Activated CD4-positive, alpha-beta T cell treated with anti-CD3 and anti-CD28 coated beads, Interleukin-2, amount 50 U/mL, for 24 hours (primary cell): Measurements from ENCODE around the gene PARD3.
"Not testable (repeated sequence)": the region's sequence is repeated elsewhere in the genome, so short reads cannot be mapped to it uniquely, and the experiment has no call there.

Experiments
- DNase-seq, 2 donors: peaks; one replicate each; pipeline ENCODE4 v3.0.0-alpha.2; 2020; ENCODE audit warnings: low read depth in 1 of 2, low spot score in 1 of 2

PARD3 gene

DNA sequence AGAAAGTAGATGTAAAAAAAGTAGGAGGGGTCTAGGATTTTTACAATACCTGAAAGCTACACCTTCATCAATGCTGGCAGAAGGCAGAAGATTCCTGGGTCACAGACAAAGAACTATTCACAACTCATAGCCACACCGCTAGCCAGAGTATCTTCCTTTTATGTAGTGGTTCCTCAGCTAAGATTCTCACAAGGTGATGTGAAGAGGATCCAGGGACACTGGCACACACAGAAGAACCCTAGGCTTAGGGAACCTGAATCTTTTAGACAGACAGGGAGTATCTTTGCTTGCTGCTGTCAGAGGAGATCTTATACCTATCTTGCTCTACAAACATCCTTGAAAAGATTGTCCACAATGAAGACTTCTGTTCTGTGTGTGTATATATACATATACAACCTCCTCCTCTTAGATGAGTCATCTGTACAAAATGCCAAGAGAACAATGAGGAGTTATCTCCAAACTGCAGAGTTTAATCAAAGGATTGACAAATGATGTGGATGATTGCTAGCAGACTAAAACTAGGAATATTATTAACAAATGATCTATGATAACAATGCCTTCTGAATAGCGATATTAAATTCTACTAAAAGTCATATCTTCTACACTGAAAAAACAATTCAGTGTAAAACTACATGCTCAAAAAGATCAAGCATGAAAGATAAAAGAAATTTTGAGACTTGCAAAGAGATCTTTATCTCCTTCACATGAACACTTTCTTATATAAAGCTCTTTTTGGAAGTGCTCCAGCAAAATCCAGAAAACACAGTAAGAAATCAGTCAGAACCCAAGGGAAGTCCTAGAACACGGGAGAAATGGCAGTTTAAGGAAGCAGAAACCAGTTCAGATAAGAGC is 409.3 kb downstream of the PARD3 start:
- DNase-seq, result no peak

DNA sequence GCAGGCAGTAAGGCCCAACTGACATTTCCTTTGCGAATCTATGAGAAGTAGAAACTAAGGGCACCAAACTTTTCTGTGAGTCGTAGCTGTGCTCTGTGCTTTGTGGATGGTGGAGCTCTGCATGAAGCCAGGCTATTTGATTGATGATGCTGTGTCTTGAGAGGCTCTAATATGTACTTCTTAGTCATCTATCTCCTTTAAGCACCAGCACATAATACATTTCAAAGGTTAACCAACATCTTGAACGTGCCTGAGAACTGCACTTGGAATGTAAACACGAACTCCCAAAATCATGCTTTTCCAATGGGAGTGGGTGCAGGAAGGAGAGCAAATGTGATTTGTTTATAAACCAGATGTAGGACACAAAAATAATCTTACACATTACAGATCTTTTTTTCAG is 411.6 kb downstream of the PARD3 start:
- no peak for DNase-seq

DNA sequence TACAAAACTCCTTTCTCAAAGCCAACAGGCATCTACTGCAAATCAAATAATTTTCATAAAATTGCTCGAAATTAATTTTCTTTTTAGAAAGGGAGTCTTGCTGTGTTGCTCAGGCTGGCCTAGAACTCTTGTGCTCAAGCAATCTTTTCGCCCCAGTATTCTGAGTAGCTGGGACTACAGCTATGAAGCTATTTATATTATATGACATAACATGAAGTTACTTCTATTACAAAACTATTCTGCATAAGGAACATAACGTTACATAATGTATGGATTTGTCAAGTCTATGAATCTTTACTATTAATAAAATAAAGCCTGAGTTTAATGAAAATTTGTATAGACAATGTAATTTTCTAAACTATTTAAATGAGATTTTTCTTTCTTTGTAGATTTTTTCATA is 415.0 kb downstream of the PARD3 start:
- no peak for DNase-seq

DNA sequence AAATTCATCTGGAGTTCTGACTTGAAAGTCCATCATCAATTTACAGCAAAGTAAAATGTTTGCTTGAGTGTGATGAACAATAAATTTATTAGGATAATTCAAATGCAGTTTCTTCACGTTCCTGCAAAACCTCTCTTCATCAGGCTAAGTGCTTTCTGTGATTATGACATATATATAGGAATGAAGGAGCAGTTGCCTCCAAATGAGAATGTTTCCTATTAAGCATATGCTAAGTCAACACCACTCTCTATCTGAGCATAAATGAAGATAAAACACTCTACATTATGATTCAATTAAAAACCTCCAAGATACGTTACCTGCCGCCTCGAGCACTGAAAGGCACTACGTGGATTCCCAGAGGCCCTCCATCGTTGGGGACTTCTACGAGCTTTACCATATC is 416.1 kb downstream of the PARD3 start:
- no peak for DNase-seq

DNA sequence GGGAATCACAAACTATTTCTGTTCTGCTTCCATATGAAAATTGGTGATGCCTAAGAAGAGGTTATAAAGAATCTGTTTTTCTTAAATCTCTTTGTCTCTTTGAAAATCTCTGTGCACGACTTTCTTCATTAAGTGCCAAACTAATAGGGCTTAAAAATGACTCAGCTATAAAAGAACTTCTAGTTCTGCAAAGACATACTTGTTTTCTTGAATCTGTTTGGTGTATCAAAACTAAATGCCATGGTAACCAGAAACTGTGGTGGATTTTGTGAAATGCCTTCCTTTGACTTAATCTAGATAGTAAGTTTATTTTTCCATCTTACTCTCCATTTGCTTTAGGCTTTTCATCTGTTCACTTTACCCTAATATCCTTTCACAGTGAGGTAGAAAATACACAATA is 417.8 kb downstream of the PARD3 start:
- no peak for DNase-seq

DNA sequence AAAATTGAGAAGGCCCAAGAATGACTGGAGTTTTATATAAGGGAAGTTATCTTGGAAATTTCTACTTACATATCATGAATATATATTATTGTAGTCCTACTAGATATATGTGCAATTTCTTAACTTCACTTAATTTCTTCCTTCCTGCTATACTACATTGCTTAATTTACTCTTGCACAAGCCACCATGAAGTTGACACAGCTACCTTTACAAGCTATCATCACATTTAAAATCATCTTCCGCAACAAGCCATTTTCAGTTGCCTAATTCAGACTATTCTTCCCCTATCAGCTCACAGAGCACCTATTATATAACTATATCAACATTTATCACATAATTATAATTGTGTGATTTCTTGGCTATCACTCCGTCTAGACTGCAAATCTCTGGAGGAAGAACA is 418.4 kb downstream of the PARD3 start:
- DNase-seq, result no peak

DNA sequence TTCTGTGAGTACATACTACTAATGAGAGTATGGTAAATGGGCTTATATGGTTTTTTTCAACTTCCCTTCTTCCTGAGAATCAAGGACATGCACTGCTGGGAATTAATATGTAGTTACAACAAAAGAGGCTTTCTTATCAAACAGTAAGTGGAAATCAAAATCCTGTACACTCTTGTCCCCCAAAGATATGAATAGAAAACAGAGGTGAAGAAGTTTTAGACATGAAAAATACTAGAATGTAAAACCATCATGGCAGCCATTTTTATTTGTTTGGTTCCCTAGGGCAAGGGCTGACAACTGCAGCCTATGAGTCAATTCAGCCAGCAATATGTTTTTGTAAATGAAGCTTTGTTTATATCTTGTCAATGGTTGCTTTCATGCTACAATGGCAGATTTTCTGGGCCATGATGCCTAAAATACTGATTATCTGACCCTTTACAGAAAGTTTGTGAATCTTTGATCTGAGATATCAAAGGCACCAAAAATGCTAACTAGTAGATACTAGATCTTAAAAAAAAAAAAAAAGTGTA is 422.4 kb downstream of the PARD3 start:
- DNase-seq, result no peak

DNA sequence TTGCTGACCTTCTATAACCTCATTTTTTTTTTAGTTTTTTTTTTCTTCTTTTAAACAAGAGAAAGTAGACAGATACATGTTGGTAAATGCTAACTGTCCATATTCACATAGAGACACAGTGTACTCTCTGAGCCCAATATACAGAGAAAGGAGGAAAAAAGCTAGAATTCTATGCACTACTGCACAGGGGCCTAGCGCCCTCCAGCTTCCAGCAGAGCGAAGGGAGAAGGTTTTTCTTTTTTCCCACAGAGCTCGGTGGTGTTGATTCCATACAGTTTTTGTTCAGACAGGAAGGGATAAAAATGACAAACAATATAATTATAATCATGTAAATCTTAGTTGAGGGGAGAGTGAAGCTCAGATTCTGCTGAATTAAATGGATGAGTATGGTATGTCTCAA is 423.9 kb downstream of the PARD3 start:
- DNase-seq, result not testable (repeated sequence)

DNA sequence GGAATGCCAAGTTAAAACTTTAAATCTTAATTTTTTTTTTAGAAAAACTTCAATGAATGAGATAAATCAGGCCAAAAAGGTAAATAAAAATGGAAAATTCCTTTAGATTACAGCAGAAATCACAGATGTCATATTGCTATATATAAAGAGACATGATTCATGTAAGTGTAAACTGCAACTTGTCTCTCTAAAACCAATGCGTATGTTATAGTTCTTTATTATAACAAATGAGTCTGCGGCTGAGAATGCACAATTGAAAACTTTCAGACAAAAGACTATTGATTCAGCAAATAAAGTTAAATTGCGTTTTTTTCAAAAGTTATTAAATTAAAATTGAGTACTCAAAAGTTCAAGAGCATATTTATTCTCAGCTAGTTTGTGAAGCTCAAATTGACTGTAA is 425.3 kb downstream of the PARD3 start:
- DNase-seq, result no peak

DNA sequence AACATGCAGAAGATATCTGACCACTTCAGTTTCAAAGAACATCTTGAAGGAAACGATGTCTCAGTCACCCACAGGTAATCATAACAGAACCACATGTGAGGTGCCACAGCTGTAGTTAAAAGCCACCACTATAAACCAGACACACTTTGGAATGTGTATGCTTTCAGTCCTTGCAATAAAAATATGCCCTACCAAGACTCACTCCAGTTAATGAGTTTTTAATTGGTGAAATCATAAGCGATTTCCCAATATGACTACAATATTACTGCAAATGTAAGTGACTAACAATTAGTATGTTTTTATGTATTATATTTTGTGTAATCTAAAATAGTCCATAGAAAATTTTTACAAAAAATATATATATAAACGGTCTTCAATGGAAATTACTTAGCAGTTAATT is 428.2 kb downstream of the PARD3 start:
- DNase-seq, result no peak

DNA sequence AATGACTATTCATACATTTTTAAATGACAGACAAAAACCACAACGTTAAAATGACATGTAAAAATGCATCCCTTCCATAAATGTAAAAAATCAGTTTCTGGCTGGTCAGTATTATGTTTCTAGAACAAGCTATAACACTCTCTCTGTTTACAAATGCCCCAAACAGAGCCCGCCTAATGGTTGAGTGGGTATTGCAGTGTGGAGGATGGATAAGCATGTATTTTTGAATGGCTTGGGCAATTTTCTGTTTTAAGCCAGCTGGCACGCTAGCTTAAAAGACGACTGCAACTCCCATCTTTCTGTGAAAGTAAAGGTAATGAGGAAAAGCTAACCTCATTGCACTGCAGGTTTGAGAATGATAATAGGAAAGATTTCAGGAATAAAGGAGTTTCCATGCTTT is 430.7 kb downstream of the PARD3 start:
- no peak for DNase-seq

DNA sequence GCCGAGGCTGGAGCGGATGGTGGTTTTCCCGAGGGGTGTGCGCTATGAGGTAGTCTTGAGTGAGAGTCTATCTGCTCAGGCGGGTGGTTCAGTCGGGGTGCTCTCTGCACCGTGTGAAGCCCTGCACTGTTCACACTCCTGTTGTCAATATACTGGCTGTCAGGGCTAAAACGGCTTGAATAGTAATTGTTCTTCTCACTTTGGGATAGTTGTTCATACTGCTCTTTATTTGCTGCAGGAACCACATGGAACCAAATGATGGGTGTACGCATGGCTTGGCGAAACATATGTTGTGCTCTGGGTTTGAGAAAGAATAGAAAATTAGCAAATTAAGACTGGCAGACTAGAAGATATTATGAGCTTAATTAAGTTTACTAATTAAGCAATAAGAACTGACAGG is 432.5 kb downstream of the PARD3 start:
- no peak for DNase-seq

DNA sequence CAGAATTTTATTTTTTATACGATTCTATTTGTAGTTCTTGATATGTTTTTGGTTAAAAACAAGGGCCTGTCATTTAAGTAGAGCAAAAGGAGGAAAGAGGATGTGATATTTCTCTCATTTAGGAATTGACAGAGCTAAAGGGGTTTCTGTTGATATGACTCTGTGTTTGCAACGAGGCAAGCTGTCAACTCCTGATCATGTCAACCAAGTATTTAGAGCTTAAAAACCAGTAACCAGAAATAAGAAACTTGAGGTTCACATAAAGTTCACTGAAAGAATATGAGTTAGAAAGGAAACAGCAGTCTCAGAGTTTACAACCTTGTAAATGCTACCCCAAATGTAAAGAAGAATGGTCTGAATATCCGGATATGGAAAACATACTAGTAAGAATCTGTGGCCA is 434.2 kb downstream of the PARD3 start:
- DNase-seq, result no peak

DNA sequence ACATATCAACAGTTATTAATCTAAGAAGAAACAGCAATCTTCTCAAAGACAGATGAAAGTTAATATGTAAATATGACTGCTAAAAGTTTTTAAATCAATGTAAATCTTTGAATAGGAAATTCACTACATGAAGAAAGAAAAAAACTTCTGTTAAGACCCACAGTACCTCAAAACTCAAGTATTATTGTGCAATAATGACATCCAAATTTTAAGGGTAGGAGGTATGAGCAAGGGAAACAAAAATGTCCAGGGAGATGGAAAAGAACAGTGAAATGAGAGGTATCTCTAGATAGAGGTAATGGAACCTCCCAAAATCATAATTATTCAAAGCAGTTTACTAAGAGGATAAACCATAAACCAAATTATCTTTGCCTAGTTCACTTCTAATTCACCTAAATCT is 436.8 kb downstream of the PARD3 start:
- no peak for DNase-seq

DNA sequence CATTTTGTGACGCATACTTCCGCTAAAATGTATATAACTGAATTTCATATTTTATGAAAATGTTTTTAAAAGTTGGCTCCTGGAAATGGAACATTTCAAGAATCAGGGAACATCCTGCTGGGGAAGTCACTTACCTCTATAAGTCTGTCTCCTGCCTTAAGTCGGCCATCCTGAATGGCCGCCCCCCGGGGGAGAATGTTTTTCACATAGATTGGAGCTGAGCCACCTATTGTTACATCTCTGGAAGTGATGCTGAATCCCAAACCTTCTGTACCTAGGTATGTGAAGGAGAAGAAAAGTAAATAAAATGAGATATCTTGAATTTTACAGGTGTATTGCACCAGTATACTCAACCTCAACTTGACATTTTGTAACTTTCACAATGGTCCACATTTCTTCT is 437.3 kb downstream of the PARD3 start:
- DNase-seq, result no peak

DNA sequence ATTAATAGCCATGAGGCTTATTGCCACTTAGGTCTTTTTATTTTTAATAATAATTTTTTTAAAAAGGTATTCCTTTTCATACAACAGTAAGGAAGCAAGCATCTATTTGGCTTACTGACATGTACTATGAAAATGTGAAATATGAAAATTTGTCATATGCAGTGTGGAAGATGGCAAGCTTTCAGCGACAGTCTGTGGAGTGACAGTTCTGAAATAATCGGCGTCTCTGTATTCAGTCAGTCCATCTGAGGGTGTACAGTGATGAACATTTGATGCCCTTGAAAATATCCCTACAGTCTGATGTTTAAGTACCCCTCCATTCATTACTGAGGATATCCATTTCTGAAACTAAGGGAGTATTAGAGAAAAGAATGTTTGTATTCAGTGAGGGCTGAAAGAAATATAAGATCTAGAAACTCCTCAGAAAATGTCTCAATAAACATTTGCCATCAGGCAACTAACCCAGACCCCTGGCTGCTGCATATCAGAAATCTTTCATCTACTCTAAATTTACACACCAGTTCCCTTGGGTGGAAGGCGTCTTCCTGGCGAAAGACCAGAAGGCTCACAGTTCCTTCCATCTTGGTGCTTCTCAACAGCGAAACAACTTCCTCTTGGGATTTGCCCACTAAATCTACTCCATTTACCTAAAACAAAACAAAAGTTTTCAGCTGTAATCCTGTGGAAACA is 440.6 kb downstream of the PARD3 start:
- DNase-seq, result no peak

DNA sequence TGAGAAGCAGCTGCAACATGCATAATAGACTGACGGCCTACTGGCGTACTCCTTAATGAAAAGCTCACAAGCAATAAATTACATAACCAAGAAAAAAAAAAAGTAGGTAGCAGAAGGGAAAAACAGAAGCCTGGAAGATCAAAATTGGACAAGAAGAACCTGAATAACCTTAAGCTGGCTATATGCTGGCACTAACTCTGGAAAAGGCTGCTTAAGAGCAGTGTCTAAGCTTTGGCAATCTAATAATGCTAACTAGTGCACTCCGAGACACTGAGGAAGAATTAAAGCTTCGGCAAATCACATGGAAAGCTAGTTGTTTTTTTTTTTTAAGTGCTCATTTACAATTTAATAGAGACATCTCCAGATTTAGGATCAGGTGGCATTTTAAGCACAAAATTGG is 441.9 kb downstream of the PARD3 start:
- no peak for DNase-seq

DNA sequence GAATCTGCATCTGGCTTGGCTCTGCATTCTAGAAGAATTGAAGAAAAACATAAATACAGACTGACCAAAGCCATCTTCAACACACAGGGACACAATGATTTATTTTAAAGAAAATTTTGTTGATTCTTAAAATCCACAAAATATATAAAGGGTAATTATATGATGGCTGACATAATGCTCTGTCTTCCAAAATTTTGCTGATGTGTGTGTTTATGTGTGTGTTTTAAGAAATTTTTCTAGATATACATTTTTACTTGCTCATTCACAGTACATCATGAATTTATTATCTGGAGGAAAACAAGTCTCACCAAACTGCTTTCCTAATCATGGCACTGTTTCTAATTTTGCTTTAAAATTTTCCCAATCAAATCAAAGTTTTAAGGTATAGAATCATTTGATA is 442.6 kb downstream of the PARD3 start:
- DNase-seq, result no peak

DNA sequence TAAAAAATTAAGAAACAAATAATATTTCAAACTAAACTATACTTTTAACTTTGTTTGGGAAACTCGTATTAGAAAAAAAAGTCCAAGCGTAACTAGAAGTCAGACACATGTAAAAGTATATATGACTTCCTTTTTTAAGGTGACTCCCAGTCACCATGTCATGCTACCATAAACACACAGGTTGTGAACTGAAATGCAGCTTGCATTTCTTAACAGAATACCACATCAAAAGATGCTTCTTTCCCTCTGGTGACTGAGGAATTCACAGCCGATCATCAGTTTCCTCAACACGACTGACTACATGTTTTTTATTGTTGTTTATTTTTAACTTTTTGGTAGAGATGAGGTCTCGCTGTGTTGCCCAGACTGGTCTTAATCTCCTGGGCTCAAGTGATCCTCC is 445.0 kb downstream of the PARD3 start:
- DNase-seq, result no peak

DNA sequence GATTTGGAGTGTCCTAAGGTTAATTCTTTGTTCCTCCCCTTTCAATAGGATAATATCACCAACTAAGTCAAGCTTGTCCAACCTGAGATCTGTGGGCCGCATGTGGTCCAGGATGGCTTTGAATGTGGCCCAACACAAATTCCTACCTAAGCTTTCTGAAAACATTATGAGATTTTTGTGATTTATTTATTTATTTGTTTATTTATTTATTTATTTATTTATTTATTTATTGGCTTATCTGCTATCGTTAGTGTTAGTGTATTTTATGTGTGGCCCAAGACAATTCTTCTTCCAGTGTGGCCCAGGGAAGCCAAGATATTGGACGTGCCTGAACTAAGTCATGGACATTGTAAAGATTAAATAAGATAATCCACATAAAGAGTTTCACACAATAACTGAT is 446.0 kb downstream of the PARD3 start:
- no peak for DNase-seq

DNA sequence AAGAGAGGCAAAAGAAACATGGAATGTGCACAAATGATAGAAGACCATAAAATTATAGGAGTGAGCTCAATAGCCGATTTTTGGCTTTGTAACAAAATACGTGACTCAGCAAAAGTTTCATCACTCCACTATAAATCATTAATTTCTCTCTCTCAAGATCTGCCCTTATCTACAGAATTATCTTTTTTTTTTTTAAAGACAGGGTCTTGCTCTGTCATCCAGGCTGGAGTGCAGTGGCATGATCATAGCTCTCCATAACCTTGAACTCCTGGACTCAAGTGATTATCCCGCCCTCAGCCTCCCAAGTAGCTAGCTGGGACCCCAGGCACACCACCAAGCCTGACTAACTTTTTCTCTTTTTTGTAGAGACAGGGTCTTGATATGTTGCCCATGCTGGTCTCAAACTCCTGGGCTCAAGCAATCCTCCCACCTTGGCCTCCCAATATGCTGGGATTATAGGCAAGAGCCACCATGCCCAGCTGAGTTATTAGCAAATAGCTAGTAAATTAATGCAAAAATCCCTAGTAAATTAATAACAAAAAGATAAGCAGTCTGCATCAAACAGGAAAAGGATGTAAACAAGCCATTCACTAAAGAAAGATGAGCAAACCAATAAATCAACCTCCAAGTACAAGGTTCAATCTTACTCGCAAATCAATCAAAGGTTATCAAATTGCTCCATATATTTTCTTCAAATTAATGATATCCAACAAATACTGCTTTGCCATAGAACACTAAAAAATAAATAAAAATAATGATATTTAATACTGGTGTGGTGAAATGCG is 450.7 kb downstream of the PARD3 start:
- no peak for DNase-seq

DNA sequence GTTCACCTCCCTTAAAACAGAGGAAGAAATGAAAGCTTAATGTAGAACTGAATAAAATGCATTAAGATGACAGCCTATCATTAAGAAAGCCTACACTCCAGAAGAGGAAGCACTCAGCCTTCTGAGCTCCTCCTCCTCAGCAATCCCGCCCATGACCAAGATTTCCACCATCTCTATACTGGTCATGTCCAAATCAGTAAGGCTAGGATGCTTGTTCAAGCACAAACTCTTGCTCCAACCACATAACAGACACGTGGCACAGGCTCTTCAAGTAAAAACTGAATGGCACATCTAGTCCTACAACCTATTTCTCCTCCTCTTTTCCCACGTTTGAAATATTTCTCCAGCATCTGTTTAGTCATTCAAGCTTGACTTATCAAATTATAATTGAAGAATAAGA is 454.1 kb downstream of the PARD3 start:
- no peak for DNase-seq
